H1 (cell line): ENCODE data around the gene FOLR3. TPM values are rescaled to one million over a fixed set of nuclear protein-coding genes. Genes with fewer than 3 reads are reported as not detected.

Source experiments
- RXRA ChIP-seq: IDR thresholded peaks from 2 replicates; pipeline ENCODE4 v1.6.1; 2011; ENCODE audit warnings: low read depth, mild to moderate bottlenecking, low read length, moderate library complexity; ENCODE audit not compliant: insufficient read depth
- polyA plus RNA-seq, 7 experiments: library from polyadenylated mRNA; depleted of rRNA in 3 of 7; stranded (reverse) in 5 of 7; unstranded in 2 of 7; fragments of >200 nt in 5 of 7; fragments of 200-250 nt in 2 of 7; gene quantifications; 1 replicate in 5 of 7; 2 replicates in 1 of 7; 4 replicates in 1 of 7; pipeline versions ENCODE4 v1.2.1 to v1.2.3, GENCODE V29; 2011 to 2013; ENCODE audit warnings: missing spikeins in 2 of 7, mixed read lengths in 2 of 7
- total RNA-seq: library from RNA; stranded (reverse); fragmentation: NEBNext Ultra II Directional; extraction: Animal tissue kit (Norgen Biotek cat#: 25700); gene quantifications from 2 replicates; pipeline ENCODE4 v1.2.1, GENCODE V29; 2021
- TF ChIP-seq, protein P1 (sequence below): fragments of 300-600 bp; sonication (generic); IDR thresholded peaks from 2 replicates; pipeline ENCODE4 v1.7.1; 2012; ENCODE audit warnings: low read length, moderate library complexity, mild to moderate bottlenecking, inconsistent platforms; ENCODE audit not compliant: insufficient replicate concordance

FOLR3 gene
- total and polyA plus RNA-seq, 2 of the 8 experiments (the other 6 are each of a cell fraction or from before 2014, with no cell fraction given), result not detected

GRCh38 chr11:72129381-72129780 is 6.1 kb upstream of the FOLR3 start (continued):
- TF ChIP-seq, protein P1, sequence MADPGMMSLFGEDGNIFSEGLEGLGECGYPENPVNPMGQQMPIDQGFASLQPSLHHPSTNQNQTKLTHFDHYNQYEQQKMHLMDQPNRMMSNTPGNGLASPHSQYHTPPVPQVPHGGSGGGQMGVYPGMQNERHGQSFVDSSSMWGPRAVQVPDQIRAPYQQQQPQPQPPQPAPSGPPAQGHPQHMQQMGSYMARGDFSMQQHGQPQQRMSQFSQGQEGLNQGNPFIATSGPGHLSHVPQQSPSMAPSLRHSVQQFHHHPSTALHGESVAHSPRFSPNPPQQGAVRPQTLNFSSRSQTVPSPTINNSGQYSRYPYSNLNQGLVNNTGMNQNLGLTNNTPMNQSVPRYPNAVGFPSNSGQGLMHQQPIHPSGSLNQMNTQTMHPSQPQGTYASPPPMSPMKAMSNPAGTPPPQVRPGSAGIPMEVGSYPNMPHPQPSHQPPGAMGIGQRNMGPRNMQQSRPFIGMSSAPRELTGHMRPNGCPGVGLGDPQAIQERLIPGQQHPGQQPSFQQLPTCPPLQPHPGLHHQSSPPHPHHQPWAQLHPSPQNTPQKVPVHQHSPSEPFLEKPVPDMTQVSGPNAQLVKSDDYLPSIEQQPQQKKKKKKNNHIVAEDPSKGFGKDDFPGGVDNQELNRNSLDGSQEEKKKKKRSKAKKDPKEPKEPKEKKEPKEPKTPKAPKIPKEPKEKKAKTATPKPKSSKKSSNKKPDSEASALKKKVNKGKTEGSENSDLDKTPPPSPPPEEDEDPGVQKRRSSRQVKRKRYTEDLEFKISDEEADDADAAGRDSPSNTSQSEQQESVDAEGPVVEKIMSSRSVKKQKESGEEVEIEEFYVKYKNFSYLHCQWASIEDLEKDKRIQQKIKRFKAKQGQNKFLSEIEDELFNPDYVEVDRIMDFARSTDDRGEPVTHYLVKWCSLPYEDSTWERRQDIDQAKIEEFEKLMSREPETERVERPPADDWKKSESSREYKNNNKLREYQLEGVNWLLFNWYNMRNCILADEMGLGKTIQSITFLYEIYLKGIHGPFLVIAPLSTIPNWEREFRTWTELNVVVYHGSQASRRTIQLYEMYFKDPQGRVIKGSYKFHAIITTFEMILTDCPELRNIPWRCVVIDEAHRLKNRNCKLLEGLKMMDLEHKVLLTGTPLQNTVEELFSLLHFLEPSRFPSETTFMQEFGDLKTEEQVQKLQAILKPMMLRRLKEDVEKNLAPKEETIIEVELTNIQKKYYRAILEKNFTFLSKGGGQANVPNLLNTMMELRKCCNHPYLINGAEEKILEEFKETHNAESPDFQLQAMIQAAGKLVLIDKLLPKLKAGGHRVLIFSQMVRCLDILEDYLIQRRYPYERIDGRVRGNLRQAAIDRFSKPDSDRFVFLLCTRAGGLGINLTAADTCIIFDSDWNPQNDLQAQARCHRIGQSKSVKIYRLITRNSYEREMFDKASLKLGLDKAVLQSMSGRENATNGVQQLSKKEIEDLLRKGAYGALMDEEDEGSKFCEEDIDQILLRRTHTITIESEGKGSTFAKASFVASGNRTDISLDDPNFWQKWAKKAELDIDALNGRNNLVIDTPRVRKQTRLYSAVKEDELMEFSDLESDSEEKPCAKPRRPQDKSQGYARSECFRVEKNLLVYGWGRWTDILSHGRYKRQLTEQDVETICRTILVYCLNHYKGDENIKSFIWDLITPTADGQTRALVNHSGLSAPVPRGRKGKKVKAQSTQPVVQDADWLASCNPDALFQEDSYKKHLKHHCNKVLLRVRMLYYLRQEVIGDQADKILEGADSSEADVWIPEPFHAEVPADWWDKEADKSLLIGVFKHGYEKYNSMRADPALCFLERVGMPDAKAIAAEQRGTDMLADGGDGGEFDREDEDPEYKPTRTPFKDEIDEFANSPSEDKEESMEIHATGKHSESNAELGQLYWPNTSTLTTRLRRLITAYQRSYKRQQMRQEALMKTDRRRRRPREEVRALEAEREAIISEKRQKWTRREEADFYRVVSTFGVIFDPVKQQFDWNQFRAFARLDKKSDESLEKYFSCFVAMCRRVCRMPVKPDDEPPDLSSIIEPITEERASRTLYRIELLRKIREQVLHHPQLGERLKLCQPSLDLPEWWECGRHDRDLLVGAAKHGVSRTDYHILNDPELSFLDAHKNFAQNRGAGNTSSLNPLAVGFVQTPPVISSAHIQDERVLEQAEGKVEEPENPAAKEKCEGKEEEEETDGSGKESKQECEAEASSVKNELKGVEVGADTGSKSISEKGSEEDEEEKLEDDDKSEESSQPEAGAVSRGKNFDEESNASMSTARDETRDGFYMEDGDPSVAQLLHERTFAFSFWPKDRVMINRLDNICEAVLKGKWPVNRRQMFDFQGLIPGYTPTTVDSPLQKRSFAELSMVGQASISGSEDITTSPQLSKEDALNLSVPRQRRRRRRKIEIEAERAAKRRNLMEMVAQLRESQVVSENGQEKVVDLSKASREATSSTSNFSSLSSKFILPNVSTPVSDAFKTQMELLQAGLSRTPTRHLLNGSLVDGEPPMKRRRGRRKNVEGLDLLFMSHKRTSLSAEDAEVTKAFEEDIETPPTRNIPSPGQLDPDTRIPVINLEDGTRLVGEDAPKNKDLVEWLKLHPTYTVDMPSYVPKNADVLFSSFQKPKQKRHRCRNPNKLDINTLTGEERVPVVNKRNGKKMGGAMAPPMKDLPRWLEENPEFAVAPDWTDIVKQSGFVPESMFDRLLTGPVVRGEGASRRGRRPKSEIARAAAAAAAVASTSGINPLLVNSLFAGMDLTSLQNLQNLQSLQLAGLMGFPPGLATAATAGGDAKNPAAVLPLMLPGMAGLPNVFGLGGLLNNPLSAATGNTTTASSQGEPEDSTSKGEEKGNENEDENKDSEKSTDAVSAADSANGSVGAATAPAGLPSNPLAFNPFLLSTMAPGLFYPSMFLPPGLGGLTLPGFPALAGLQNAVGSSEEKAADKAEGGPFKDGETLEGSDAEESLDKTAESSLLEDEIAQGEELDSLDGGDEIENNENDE, result no peak
- no peak for TF ChIP-seq RXRA
- TF ChIP-seq, all 59 proteins: peak for 0
